ENCODE data around the gene ZNF362. TPM values are rescaled to one million over a fixed set of nuclear protein-coding genes. Genes with fewer than 3 reads are reported as not detected.

ZNF362 gene
- total and polyA plus RNA-seq, 2 of the 13 experiments (the other 11 are each of a cell fraction or from before 2014, with no cell fraction given) = 8.3 to 14.2 TPM

- peak; percentile 63; the same call in 1 of the 2 replicates for TF ChIP-seq ZBTB43 (CRISPR knock-in tag; conservative IDR thresholded peaks at IDR 0.05)
- no peak for TF ChIP-seq HMGA1 (CRISPR knock-in tag; conservative IDR thresholded peaks at IDR 0.05)
- no peak for TF ChIP-seq HNF1B (CRISPR knock-in tag; IDR thresholded peaks at IDR 0.05)
- TF ChIP-seq MAFG (CRISPR knock-in tag; IDR thresholded peaks at IDR 0.05) = no peak
- TF ChIP-seq BRF2 (CRISPR knock-in tag; IDR thresholded peaks at IDR 0.05) = no peak
- no peak for TF ChIP-seq ZNF512B (CRISPR knock-in tag; IDR thresholded peaks at IDR 0.05; ENCODE audit: borderline replicate concordance)
- TF ChIP-seq CBX1 (IDR thresholded peaks at IDR 0.05; ENCODE audit: low read depth) = no peak
- no peak for TF ChIP-seq ZNF563 (CRISPR knock-in tag; IDR thresholded peaks at IDR 0.05)
- no peak for TF ChIP-seq NFKBIZ (CRISPR knock-in tag; IDR thresholded peaks at IDR 0.05)
- no peak for TF ChIP-seq ZNF280D (CRISPR knock-in tag; IDR thresholded peaks at IDR 0.05)
- TF ChIP-seq SUZ12 (IDR thresholded peaks at IDR 0.05; ENCODE audit: low read depth, low read length) = no peak
- no peak for TF ChIP-seq KLF11 (CRISPR knock-in tag; IDR thresholded peaks at IDR 0.05)
- no peak for TF ChIP-seq MXD3 (CRISPR knock-in tag; IDR thresholded peaks at IDR 0.05)
- no peak for TF ChIP-seq MED1 (CRISPR knock-in tag; IDR thresholded peaks at IDR 0.05)
- no peak for TF ChIP-seq PAX8 (CRISPR knock-in tag; IDR thresholded peaks at IDR 0.05; ENCODE audit: borderline replicate concordance)
- TF ChIP-seq PCBP2 (optimal IDR thresholded peaks at IDR 0.05; ENCODE audit: low read depth, low read length, poor library complexity, severe bottlenecking) = no peak
- no peak for TF ChIP-seq ZNF326 (CRISPR knock-in tag; IDR thresholded peaks at IDR 0.05; ENCODE audit: borderline replicate concordance)
- TF ChIP-seq CREM (IDR thresholded peaks at IDR 0.05) = no peak
- no peak for TF ChIP-seq CREM (CRISPR knock-in tag; IDR thresholded peaks at IDR 0.05)
Measured at GRCh38 chr1:33255347-33256220, 708 bp upstream of the ZNF362 start (continued).

Measured in HepG2 (cell line).